ENCODE measurements around the gene SRRM4.

GRCh38 chr12:119204671-119205285 is 223.4 kb downstream of the SRRM4 start:
- TF ChIP-seq POLR2A (IDR thresholded peaks at IDR 0.05), result no peak
- TF ChIP-seq, protein P1, sequence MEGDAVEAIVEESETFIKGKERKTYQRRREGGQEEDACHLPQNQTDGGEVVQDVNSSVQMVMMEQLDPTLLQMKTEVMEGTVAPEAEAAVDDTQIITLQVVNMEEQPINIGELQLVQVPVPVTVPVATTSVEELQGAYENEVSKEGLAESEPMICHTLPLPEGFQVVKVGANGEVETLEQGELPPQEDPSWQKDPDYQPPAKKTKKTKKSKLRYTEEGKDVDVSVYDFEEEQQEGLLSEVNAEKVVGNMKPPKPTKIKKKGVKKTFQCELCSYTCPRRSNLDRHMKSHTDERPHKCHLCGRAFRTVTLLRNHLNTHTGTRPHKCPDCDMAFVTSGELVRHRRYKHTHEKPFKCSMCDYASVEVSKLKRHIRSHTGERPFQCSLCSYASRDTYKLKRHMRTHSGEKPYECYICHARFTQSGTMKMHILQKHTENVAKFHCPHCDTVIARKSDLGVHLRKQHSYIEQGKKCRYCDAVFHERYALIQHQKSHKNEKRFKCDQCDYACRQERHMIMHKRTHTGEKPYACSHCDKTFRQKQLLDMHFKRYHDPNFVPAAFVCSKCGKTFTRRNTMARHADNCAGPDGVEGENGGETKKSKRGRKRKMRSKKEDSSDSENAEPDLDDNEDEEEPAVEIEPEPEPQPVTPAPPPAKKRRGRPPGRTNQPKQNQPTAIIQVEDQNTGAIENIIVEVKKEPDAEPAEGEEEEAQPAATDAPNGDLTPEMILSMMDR (IDR thresholded peaks at IDR 0.05), result no peak
